ENCODE results near the gene AS3MT.

DNA sequence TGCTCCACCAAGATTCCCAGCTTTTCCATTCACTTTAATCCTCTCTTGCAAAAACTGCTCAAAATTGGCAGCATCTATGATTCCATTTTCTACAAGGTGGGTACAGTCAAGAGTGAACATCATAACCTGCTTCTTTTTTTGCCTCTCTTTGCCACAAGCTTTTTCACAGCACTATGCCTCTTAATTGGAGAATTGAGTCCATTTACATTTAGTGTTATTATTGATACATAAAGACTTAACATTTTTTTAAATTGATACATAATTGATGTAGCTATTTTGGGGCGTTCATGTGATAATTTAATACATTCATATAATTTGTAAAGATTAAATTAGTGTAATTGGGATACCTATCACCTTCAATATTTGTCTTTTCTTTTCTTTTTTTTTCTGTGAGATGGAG, 18.8 kb downstream of the AS3MT start:
- TF ChIP-seq, protein P1, sequence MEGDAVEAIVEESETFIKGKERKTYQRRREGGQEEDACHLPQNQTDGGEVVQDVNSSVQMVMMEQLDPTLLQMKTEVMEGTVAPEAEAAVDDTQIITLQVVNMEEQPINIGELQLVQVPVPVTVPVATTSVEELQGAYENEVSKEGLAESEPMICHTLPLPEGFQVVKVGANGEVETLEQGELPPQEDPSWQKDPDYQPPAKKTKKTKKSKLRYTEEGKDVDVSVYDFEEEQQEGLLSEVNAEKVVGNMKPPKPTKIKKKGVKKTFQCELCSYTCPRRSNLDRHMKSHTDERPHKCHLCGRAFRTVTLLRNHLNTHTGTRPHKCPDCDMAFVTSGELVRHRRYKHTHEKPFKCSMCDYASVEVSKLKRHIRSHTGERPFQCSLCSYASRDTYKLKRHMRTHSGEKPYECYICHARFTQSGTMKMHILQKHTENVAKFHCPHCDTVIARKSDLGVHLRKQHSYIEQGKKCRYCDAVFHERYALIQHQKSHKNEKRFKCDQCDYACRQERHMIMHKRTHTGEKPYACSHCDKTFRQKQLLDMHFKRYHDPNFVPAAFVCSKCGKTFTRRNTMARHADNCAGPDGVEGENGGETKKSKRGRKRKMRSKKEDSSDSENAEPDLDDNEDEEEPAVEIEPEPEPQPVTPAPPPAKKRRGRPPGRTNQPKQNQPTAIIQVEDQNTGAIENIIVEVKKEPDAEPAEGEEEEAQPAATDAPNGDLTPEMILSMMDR (IDR thresholded peaks at IDR 0.05): no peak
- no peak for TF ChIP-seq POLR2A (IDR thresholded peaks at IDR 0.05)

Data from uterus (tissue), 2 donors.